GM12878 (cell line): ENCODE results near the gene NUP37. TPM values are rescaled to one million over a fixed set of nuclear protein-coding genes. Genes with fewer than 3 reads are reported as not detected.

ENCODE experiments used
- ATAC-seq: fragments of 200-7000 bp; cut with Tn5 transposase; 3 replicates; pipeline ENCODE4 v1.9.1; 2020; ENCODE audit warnings: mild to moderate bottlenecking, moderate library complexity
- BruUV-seq: library from RNA; stranded (reverse); fragments of 400-500 nt; replicated peaks from 2 replicates; lab custom pipeline; 2021; lab: Mats Ljungman, UMichigan
- CTCF ChIA-PET: fragments of 300-600 bp; sonication (Branson Sonifier 250); formaldehyde crosslinking; extraction: SDS; loops from one replicate; lab custom pipeline; 2021; ENCODE audit warnings: inconsistent platforms; lab: Yijun Ruan, JAX
- POLR2A ChIA-PET: fragments of 350-600 bp; formaldehyde crosslinking; extraction: SDS; loops from one replicate; lab custom pipeline; 2021; ENCODE audit warnings: inconsistent platforms; lab: Charles Lee
- RAD21 ChIA-PET: fragments of 300-600 bp; sonication (Branson Sonifier 250); formaldehyde crosslinking; loops from one replicate; lab custom pipeline; 2023; ENCODE audit warnings: antibody characterized with exemption; ENCODE audit not compliant: unreplicated experiment; lab: Charles Lee
- SMC1A ChIA-PET: fragments of 300-600 bp; sonication (Branson Sonifier 250); formaldehyde crosslinking; loops from one replicate; lab custom pipeline; 2023; ENCODE audit not compliant: unreplicated experiment, uncharacterized antibody; lab: Charles Lee
- DNase-seq: peaks from one replicate; pipeline ENCODE4 v3.0.0-alpha.2; 2011; ENCODE audit warnings: low read depth, low spot score
- FAIRE-seq: peaks from 3 replicates; lab custom pipeline; 2011; peaks lifted over from hg19 to GRCh38; lab: Jason Lieb, UNC
- H2AFZ ChIP-seq: 2 replicates; pipeline ENCODE4 v1.6.0; 2011; ENCODE audit warnings: low read depth, low read length, control low read depth; ENCODE audit not compliant: control insufficient read depth
- H3K27ac ChIP-seq: 2 replicates; pipeline ENCODE4 v1.5.1; 2011; ENCODE audit warnings: control low read depth; ENCODE audit not compliant: control insufficient read depth, insufficient read depth
- H3K27me3 ChIP-seq, 2 experiments: replicated peaks in 1 of 2; 2 replicates each; pipeline versions ENCODE4 v1.6.0 to v1.6.1; 2011; ENCODE audit warnings: low read length in 1 of 2; ENCODE audit not compliant: control insufficient read depth in 2 of 2, insufficient read depth in 2 of 2
- H3K36me3 ChIP-seq, 2 experiments: 2 replicates each; pipeline ENCODE4 v1.5.1; 2011; ENCODE audit warnings: low read length in 1 of 2; ENCODE audit not compliant: control insufficient read depth in 2 of 2, insufficient read depth in 2 of 2
- H3K4me1 ChIP-seq: 2 replicates; pipeline ENCODE4 v1.6.1; 2011; ENCODE audit warnings: mild to moderate bottlenecking, low read length, moderate library complexity, mixed read lengths; ENCODE audit not compliant: control insufficient read depth, insufficient read depth
- H3K4me2 ChIP-seq: 2 replicates; pipeline ENCODE4 v1.6.0; 2011; ENCODE audit warnings: control low read depth; ENCODE audit not compliant: control insufficient read depth, insufficient read depth
- H3K4me3 ChIP-seq: fragments of 200-600 bp; sonication (generic); 2 replicates; pipeline ENCODE4 v1.5.1; 2016
- H3K79me2 ChIP-seq: 2 replicates; pipeline ENCODE4 v1.6.0; 2011; ENCODE audit warnings: low read length; ENCODE audit not compliant: control insufficient read depth, insufficient read depth
- H3K9ac ChIP-seq: 2 replicates; pipeline ENCODE4 v1.8.0; 2011; ENCODE audit warnings: low read length, control low read depth, mixed read lengths; ENCODE audit not compliant: control insufficient read depth, insufficient read depth
- H3K9me3 ChIP-seq: replicated peaks from 3 replicates; pipeline ENCODE4 v1.5.1; 2011; ENCODE audit warnings: mild to moderate bottlenecking, low read length; ENCODE audit not compliant: control insufficient read depth, insufficient read depth
- H4K20me1 ChIP-seq: 2 replicates; pipeline ENCODE4 v1.6.0; 2011; ENCODE audit not compliant: control insufficient read depth, insufficient read depth
- ATF7 ChIP-seq: fragments of 450-650 bp; IDR thresholded peaks from 2 replicates; pipeline ENCODE4 v1.6.1; 2016; ENCODE audit warnings: low read depth, mild to moderate bottlenecking
- NFYB ChIP-seq: IDR thresholded peaks from 2 replicates; pipeline ENCODE4 v1.6.1; 2011; ENCODE audit warnings: low read depth, mild to moderate bottlenecking, low read length, improper control_type of control experiment, moderate library complexity; ENCODE audit not compliant: insufficient read depth
- POLR2A ChIP-seq: IDR thresholded peaks from 2 replicates; pipeline ENCODE4 v1.6.1; 2011; ENCODE audit warnings: low read depth, mild to moderate bottlenecking, low read length
- RELB ChIP-seq: fragments of 450-650 bp; IDR thresholded peaks from 2 replicates; pipeline ENCODE4 v1.6.1; 2017; ENCODE audit warnings: low read depth, mild to moderate bottlenecking, moderate library complexity
- RFX5 ChIP-seq: IDR thresholded peaks from 2 replicates; pipeline ENCODE4 v1.6.1; 2011; ENCODE audit warnings: low read depth, low read length, improper control_type of control experiment
- SIN3A ChIP-seq: IDR thresholded peaks from 2 replicates; pipeline ENCODE4 v1.6.1; 2012; ENCODE audit warnings: low read depth, low read length, improper control_type of control experiment
- WGBS: methylation state at CpG from one replicate; pipeline ENCODE4 v1.1.6; 2016; ENCODE audit warnings: low lambda C conversion rate; ENCODE audit not compliant: insufficient replicate concordance, insufficient coverage; ENCODE audit errors: missing lambda C conversion rate; 5-methylcytosine and 5-hydroxymethylcytosine counted together
- in situ Hi-C: fragments of 300-500 bp; cut with MboI; formaldehyde crosslinking; loops from 9 replicates; pipeline ENCODE4 v1.14.3; 2018; ENCODE audit warnings: mixed read lengths
- intact Hi-C: fragments of 100-400 bp; cut with micrococcal nuclease; formaldehyde crosslinking; loops from one replicate; pipeline ENCODE4 v1.14.2; 2022; ENCODE audit not compliant: unreplicated experiment
- polyA plus RNA-seq, 11 experiments: library from polyadenylated mRNA; depleted of rRNA in 4 of 11; unstranded in 6 of 11; stranded (reverse) in 5 of 11; fragments of >200 nt; fragmentation: Nextera tagmentation in 4 of 11; fragmentation: Illumina TruSeq in 1 of 11; extraction: Ambion mirVana in 4 of 11; extraction: Trizol in 1 of 11; gene quantifications; 1 replicate in 1 of 11; 2 replicates in 10 of 11; pipeline versions ENCODE4 v1.2.1 to v1.2.3, GENCODE V29; 2011 to 2016; ENCODE audit warnings: inconsistent platforms in 2 of 11, missing spikeins in 2 of 11, low read depth in 1 of 11
- total RNA-seq, 4 experiments: library from RNA; depleted of rRNA in 3 of 4; stranded (reverse); fragments of >200 nt in 3 of 4; fragmentation: Illumina TruSeq in 1 of 4; extraction: Trizol in 1 of 4; gene quantifications; 2 replicates each; pipeline versions ENCODE4 v1.2.1 to v1.2.3, GENCODE V29; 2013 to 2021
- TF ChIP-seq, protein P1 (sequence below): IDR thresholded peaks from 2 replicates; pipeline ENCODE4 v1.6.1; 2012; ENCODE audit warnings: low read depth, low read length, improper control_type of control experiment
- TF ChIP-seq, protein P2 (sequence below): IDR thresholded peaks from 2 replicates; pipeline ENCODE4 v1.6.1; 2011; ENCODE audit warnings: borderline replicate concordance, low read depth, mild to moderate bottlenecking, moderate library complexity, mixed read lengths, low read length; ENCODE audit not compliant: insufficient read depth; ENCODE audit errors: extremely low read length

NUP37 gene
- total and polyA plus RNA-seq, 10 of the 15 experiments (the other 5 are each of a cell fraction or from before 2014, with no cell fraction given), result 51.8 to 250 (median 99.6) TPM

GRCh38 chr12:102062419-102062806, 57.5 kb downstream of the NUP37 start:
- in situ Hi-C loops (no loop called here), intact Hi-C loops (loop anchor here (5.0 to 10.0 kb wide), 3 partner anchors 60 to 288 kb away; partner anchors contain the start of genes NUP37 and PARPBP)
- Histone ChIP-seq H3K36me3 (no peaks in the 10 kb centered on the region; a peak in 1 of 4 replicates), H3K9me3 (no peaks in the 10 kb centered on the region), H2AFZ (peak overlapping the region; percentile 86), H4K20me1 (no peaks in the 10 kb centered on the region), H3K27me3 (no peaks in the 10 kb centered on the region), H3K27ac (peak overlapping the region; percentile 4; the same call in 1 of the 2 replicates), H3K4me1 (peaks cover 10% of the 10 kb centered on the region; the same call in 1 of the 2 replicates), H3K79me2 (peaks cover 6% of the 10 kb centered on the region), H3K9ac (peak overlapping the region; percentile 97; the same call in 1 of the 2 replicates), H3K4me3 (no peak overlapping the region), H3K4me2 (peak overlapping the region; percentile 67)
- no peak for DNase-seq
- 72% methylated on average over 11 of the region's 11 CpGs for WGBS
- no peak for ATAC-seq
- CTCF ChIA-PET, result interaction anchor here (1.2 to 1.6 kb wide), 3 partner anchors 121 to 144 kb away, joined by 3 to 5 read pairs (median 4); no protein-coding TSS in a partner anchor
- RAD21 ChIA-PET, result interaction anchor here (1.2 to 2.2 kb wide), 8 partner anchors 18 to 144 kb away, joined by 3 to 15 read pairs (median 4); no protein-coding TSS in a partner anchor
- POLR2A ChIA-PET, result interaction anchor here (0.6 to 2.2 kb wide), 8 partner anchors 18 to 172 kb away, joined by 3 to 9 read pairs (median 4); partner anchors contain the start of genes NUP37 and PARPBP
- BruUV-seq, result no TSS peak
- SMC1A ChIA-PET, result interaction anchor here (0.6 to 2.1 kb wide), 3 partner anchors 52 to 1857 kb away, joined by 3 to 11 read pairs (median 6); no protein-coding TSS in a partner anchor
- no peak for FAIRE-seq
- TF ChIP-seq SIN3A (no peak), RELB (no peak), NFYB (no peak), RFX5 (no peak), POLR2A (no peak), ATF7 (no peak)
- TF ChIP-seq, protein P1, sequence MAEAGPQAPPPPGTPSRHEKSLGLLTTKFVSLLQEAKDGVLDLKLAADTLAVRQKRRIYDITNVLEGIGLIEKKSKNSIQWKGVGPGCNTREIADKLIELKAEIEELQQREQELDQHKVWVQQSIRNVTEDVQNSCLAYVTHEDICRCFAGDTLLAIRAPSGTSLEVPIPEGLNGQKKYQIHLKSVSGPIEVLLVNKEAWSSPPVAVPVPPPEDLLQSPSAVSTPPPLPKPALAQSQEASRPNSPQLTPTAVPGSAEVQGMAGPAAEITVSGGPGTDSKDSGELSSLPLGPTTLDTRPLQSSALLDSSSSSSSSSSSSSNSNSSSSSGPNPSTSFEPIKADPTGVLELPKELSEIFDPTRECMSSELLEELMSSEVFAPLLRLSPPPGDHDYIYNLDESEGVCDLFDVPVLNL, result no peak
- TF ChIP-seq, protein P2, sequence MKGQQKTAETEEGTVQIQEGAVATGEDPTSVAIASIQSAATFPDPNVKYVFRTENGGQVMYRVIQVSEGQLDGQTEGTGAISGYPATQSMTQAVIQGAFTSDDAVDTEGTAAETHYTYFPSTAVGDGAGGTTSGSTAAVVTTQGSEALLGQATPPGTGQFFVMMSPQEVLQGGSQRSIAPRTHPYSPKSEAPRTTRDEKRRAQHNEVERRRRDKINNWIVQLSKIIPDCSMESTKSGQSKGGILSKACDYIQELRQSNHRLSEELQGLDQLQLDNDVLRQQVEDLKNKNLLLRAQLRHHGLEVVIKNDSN, result no peak
